Activated B cell treated with CpG ODN at 0.5 μM for 24 hours (primary cell): ENCODE data around the gene HOPX. TPM values are rescaled to one million over a fixed set of nuclear protein-coding genes. Genes with fewer than 3 reads are reported as not detected.
"Not testable (repeated sequence)": the region's sequence is repeated elsewhere in the genome, so short reads cannot be mapped to it uniquely, and the experiment has no call there.

Source experiments
- ATAC-seq: fragments of 200-7000 bp; cut with Tn5 transposase; one replicate; pipeline ENCODE4 v1.10.0; 2021; ENCODE audit warnings: low read depth, mild to moderate bottlenecking, moderate library complexity
- CTCF ChIA-PET: fragments of 350-600 bp; sonication (Branson Sonifier 250); formaldehyde crosslinking; loops from one replicate; lab custom pipeline; 2021; ENCODE audit warnings: antibody characterized with exemption; lab: Charles Lee
- POLR2A ChIA-PET: fragments of 350-600 bp; sonication (Branson Sonifier 250); formaldehyde crosslinking; loops from one replicate; lab custom pipeline; 2021; ENCODE audit warnings: antibody characterized with exemption; lab: Charles Lee
- DNase-seq: peaks from one replicate; pipeline ENCODE4 v3.0.0; 2022
- H3K27ac Mint-ChIP-seq: one replicate; pipeline ENCODE4 v1.8.0; 2020; ENCODE audit warnings: mixed read lengths
- H3K27me3 Mint-ChIP-seq: one replicate; pipeline ENCODE4 v1.8.0; 2021; ENCODE audit warnings: mixed read lengths
- H3K36me3 Mint-ChIP-seq: one replicate; pipeline ENCODE4 v1.8.0; 2021; ENCODE audit warnings: low read depth, mixed read lengths
- H3K4me1 Mint-ChIP-seq: one replicate; pipeline ENCODE4 v1.8.0; 2021; ENCODE audit warnings: mixed read lengths
- H3K4me3 Mint-ChIP-seq: one replicate; pipeline ENCODE4 v1.8.0; 2020; ENCODE audit warnings: mild to moderate bottlenecking, mixed read lengths
- H3K9me3 Mint-ChIP-seq: one replicate; pipeline ENCODE4 v1.8.0; 2020; ENCODE audit warnings: mixed read lengths
- intact Hi-C: fragments of 100-400 bp; cut with micrococcal nuclease; formaldehyde crosslinking; loops from one replicate; pipeline ENCODE4 v1.15.1; 2024
- total RNA-seq: library from RNA; stranded (reverse); gene quantifications from 2 replicates; pipeline ENCODE4 v1.2.3, GENCODE V29; 2022
- TF ChIP-seq, protein P1 (sequence below): fragments of 200-600 bp; IDR thresholded peaks from one replicate; pipeline ENCODE4 v1.8.0; 2022; ENCODE audit warnings: antibody characterized with exemption, mild to moderate bottlenecking

Gene HOPX
- total RNA-seq, 1 donor from 2014 or later = 13.2 TPM

DNA sequence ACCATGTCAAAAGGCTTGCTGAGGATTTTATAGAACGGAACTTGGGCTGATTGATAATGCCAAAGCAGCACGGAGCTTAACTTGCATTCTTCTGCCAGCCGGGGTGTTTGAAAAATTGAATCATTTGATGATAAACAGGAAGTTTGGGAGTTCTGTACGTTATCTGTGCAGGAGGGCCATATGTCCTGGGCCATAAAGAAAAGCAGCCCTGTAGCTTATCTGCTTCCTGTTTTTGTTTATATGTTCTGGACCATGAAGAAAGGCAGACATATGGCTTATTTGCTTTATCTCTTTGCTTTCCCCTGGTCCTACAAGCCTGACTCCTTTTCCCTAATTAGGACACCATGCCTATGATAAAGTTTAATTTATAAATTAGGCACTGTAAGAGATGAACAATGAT, 62.4 kb downstream of the HOPX start:
- peaks cover 2% of the 10 kb centered on the region for H3K4me1 Mint-ChIP-seq
- peaks cover 3% of the 10 kb centered on the region for H3K9me3 Mint-ChIP-seq
- ATAC-seq (no peak), DNase-seq (no peak)
- intact Hi-C loops = no loop called here
- ChIA-PET POLR2A (no interaction called here), CTCF (no interaction called here)
- H3K27me3 Mint-ChIP-seq = peaks cover 11% of the 10 kb centered on the region
- no peaks in the 10 kb centered on the region for H3K36me3 Mint-ChIP-seq
- no peak overlapping the region for H3K4me3 Mint-ChIP-seq
- TF ChIP-seq, protein P1, sequence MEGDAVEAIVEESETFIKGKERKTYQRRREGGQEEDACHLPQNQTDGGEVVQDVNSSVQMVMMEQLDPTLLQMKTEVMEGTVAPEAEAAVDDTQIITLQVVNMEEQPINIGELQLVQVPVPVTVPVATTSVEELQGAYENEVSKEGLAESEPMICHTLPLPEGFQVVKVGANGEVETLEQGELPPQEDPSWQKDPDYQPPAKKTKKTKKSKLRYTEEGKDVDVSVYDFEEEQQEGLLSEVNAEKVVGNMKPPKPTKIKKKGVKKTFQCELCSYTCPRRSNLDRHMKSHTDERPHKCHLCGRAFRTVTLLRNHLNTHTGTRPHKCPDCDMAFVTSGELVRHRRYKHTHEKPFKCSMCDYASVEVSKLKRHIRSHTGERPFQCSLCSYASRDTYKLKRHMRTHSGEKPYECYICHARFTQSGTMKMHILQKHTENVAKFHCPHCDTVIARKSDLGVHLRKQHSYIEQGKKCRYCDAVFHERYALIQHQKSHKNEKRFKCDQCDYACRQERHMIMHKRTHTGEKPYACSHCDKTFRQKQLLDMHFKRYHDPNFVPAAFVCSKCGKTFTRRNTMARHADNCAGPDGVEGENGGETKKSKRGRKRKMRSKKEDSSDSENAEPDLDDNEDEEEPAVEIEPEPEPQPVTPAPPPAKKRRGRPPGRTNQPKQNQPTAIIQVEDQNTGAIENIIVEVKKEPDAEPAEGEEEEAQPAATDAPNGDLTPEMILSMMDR = no peak
- H3K27ac Mint-ChIP-seq = no peak overlapping the region

DNA sequence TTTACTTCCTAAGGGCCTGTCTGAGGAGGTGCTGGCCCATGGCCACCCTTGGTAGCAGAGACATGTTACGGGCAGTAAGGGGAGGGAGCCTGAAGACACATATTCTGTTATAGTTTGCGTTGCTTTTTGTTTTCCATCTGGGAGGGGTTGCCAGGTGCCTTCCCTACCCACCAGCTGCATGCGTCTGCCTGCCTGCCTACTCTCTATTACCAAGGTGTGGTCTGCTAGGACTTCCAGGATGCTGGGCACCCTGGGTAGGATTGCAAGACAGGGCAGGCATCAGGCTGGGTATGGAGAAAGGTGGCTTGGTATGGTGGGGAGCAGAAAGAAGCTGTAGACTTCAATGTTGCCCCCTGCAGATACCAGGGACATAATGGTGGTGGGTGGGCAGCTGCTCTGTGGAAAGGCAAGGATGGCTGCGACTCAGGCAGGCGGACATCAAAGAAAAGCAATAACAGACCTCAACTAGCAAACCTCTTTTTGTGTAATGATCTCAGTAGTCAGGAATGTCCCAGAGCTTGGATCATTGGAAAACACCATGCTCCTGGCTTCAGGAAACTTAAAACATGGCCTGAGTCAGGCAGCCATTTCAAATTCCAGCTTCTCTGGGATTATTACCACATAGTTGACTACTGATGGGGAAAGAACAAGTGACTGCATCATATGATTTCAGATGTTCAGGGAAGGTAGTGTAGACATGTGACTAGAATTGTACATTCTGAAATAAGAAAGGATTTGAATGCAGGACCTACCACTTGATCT, 67.8 kb downstream of the HOPX start:
- Mint-ChIP-seq H3K9me3 (no peaks in the 10 kb centered on the region), H3K36me3 (no peaks in the 10 kb centered on the region), H3K27ac (no peak overlapping the region), H3K4me1 (no peaks in the 10 kb centered on the region), H3K4me3 (no peak overlapping the region), H3K27me3 (peaks cover 13% of the 10 kb centered on the region)
- DNase-seq (no peak), ATAC-seq (no peak)
- POLR2A ChIA-PET = no interaction called here
- TF ChIP-seq, protein P1 = no peak
- intact Hi-C loops = no loop called here
- CTCF ChIA-PET = no interaction called here

- ATAC-seq = no peak
- intact Hi-C loops = no loop called here
- Mint-ChIP-seq H3K36me3 (no peaks in the 10 kb centered on the region), H3K27ac (no peak overlapping the region), H3K4me3 (no peak overlapping the region), H3K4me1 (no peaks in the 10 kb centered on the region), H3K9me3 (no peaks in the 10 kb centered on the region), H3K27me3 (peaks cover 8% of the 10 kb centered on the region)
- ChIA-PET POLR2A (no interaction called here), CTCF (no interaction called here)
- TF ChIP-seq, protein P1 = no peak
- DNase-seq = no peak
These were observed 68.8 kb downstream of the HOPX start for GRCh38 chr4:56612282-56612681.

DNA sequence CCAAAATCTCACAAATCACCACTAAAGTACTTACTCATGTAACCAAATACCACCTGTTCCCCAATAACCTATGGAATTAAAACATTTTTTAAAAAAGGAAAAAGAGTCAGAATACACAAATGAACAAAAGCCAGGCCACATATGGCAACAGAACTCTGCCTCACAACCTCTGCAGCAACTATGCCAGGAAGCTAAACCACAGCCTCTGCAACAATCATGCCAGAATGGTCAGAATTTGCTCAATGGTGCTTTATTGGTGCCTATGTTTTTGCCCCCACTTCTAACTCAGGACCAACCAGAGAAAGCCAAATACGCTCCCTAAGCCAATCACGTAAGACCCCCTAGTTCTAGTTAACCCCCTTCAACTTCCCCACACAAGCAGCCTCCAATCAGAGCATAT, 69.6 kb downstream of the HOPX start:
- TF ChIP-seq, protein P1 = no peak
- Mint-ChIP-seq H3K4me3 (no peak overlapping the region), H3K9me3 (no peaks in the 10 kb centered on the region), H3K36me3 (no peaks in the 10 kb centered on the region), H3K4me1 (no peaks in the 10 kb centered on the region), H3K27me3 (peaks cover 8% of the 10 kb centered on the region), H3K27ac (no peak overlapping the region)
- DNase-seq (no peak), ATAC-seq (no peak)
- ChIA-PET POLR2A (no interaction called here), CTCF (no interaction called here)
- intact Hi-C loops = no loop called here

DNA sequence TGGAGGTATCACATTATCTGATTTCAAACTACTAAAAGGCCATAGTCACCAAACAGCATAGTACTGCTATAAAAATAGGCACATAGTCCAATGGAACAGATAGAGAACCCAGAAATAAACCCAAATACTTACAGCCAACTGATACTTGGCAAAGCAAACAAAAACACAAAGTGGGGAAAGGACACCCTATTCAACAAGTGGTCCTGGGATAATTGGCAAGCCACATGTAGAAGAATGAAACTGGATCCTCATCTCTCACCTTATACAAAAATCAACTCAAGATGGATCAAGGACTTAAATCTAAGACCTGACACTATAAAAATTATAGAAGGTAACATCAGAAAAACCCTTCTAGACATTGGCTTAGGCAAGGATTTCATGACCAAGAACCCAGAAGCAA, 70.9 kb downstream of the HOPX start:
- H3K4me3 Mint-ChIP-seq, H3K36me3 Mint-ChIP-seq, POLR2A ChIA-PET, intact Hi-C loops, CTCF ChIA-PET, H3K4me1 Mint-ChIP-seq, ATAC-seq, H3K9me3 Mint-ChIP-seq, H3K27me3 Mint-ChIP-seq, H3K27ac Mint-ChIP-seq, DNase-seq: not testable (repeated sequence)

DNA sequence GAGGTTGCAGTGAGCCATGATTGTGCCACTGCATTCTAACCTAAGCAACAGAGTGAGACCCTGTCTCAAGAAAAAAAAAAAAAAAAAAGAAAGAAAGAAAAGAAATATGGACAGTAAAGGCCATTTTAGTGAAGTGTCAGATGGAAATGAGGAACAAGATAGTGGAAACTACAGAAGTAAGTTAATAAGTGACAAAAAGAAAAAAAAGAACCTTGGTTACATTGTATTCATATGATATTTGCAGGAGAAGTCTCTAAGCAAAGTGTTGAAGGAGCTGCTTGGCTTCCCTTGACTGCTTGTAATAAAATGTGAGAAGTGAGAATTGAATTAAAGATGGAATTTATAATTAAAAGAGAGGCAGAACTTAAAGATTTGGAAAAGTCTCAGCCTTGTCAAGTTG, 73.2 kb downstream of the HOPX start:
- intact Hi-C loops = no loop called here
- Mint-ChIP-seq H3K27me3 (peaks cover 2% of the 10 kb centered on the region), H3K4me3 (no peak overlapping the region), H3K9me3 (no peaks in the 10 kb centered on the region), H3K36me3 (no peaks in the 10 kb centered on the region), H3K4me1 (no peaks in the 10 kb centered on the region), H3K27ac (no peak overlapping the region)
- DNase-seq (no peak), ATAC-seq (no peak)
- ChIA-PET POLR2A (no interaction called here), CTCF (no interaction called here)
- TF ChIP-seq, protein P1 = no peak
